Activated effector memory CD4-positive, alpha-beta T cell treated with Interleukin-2 at 50 U/mL for 16 hours (primary cell): ENCODE data around the gene CCDC121.
"Not testable (repeated sequence)": the region's sequence is repeated elsewhere in the genome, so short reads cannot be mapped to it uniquely, and the experiment has no call there.

Source experiments
- DNase-seq: peaks from one replicate; pipeline ENCODE4 v3.0.0-alpha.2; 2020

Gene CCDC121

DNA sequence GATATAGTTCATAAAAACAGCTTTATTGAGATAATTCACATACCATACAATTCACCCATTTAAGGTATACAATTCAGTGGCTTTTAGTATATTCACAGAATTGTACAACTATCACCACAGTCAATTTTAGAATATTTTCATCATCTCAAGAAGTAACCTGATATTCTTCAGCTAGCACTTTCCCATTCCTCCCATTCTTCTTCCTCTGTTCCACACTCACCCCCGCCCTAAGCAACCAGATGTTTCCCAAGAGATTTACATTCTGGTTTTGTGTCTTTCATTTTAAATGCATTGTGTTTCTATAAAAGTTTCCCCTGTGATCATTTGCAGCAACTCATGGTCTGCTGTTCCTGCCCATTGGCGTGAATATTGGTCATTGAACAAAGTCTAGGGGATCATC lies 5.5 kb upstream of the CCDC121 start:
- no peak for DNase-seq

DNA sequence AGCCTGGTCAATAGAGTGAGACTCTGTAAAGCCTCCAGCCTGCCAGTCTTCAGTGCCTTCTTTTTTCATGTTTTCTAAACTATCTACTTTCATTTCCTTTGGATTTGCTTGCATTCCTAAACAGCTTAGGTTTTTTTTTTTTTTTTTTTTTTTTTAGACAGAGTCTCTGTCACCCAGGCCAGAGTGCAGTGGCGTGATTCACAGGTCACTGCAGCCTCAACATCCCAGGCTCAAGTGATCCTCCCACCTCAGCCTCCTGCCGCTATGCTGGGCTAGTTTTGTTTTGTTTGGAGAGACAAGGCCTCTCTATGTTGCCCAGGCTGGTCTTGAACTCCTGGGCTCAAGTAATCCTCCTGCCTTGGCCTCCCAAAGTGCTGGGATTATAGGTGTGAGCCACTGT lies 1.4 kb upstream of the CCDC121 start:
- not testable (repeated sequence) for DNase-seq

DNA sequence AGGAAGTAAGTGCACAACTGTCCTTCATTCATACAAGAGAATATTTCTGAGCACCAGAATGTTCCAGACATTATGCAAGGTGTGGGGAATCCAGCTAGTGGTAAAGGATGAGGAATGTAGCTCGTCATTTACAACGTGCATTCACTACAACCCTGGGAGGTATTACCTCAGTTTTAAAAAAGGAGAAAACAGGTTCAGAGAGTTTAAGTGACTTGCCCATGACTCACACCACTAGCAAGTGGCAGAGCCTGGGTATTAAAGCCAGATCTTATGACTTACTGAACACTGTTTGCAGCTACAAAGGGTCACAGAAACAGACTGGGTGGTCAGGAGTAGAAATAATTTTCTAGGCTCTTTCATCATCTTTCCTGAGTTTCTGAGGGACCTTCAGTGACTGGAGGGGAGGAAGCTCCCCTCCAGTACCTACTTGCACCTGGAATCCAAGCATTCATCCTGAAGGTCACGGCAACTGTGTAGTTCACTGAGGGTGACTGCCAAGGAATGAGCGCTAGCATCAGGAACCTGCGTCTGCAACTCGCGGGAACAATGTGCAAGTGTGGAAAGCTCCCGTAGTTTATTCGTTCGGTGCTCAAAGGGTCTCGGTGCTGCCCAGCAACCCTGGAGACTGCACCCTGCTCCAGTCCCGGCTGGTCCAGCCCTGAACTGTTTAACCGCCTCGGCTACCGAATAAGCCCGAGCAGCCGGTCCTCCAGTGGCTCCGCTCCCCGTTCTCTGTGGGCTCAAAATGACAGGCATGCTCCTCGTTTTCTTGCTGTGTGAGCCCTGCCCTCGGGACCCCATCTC lies 647 bp downstream of the CCDC121 start:
- no peak for DNase-seq

DNA sequence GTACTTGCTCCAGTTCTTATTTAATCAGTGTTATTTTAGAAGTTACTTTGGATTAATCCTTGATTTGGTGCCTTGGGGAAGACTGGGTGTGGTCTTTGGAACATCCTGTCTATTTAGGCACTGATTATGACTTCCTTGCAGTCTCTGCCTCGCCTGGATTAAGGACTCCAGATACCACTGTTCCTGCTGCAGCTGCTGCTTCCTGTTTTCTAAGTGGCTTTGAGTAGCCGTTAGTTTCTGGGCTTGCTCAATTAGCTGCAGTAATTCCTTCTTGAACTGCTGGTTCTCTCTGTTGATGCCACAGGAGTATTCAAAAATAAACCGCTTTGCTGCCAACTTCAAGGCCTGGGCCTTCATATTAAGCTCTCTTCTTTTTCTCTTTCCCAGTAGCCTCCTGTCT lies 1.9 kb downstream of the CCDC121 start:
- DNase-seq, result not testable (repeated sequence)

DNA sequence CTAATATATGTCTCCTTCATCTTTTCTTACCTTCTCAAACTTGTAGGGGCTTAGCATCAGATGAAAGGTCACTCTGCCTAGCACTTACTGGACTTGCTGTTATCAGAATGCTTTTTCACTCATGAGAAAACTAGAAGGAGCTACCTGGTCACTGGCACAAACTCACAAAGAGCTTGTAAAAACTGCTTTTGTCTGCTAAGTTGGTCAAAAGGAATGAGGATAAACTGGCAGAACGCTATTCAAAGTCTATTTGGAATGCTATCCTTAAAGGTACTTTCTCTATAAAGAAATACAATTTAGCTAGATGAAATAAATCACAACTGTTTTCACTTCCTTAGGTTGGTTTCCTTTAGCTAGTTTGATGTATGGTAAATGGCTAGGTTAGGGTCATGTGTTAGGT lies 2.5 kb downstream of the CCDC121 start:
- DNase-seq, result not testable (repeated sequence)

DNA sequence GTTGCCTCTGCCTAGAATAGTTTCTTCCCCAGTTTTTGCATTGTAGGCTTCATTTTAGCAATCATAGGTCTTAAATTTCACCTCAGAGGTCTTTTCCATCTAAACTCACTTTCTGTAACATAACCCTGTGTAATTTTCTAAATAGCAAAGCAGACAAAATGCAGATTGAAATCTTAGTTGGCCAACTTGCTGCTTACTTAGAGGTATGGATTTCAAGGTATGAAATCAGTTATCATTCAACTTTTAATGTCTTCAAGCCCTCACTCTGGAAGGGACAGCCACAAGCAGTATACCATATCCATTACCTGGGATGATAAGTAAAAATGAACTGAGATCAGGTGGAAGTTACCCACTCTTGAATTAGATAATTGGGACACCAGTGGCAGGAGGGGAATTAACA lies 3.9 kb downstream of the CCDC121 start:
- no peak for DNase-seq

DNA sequence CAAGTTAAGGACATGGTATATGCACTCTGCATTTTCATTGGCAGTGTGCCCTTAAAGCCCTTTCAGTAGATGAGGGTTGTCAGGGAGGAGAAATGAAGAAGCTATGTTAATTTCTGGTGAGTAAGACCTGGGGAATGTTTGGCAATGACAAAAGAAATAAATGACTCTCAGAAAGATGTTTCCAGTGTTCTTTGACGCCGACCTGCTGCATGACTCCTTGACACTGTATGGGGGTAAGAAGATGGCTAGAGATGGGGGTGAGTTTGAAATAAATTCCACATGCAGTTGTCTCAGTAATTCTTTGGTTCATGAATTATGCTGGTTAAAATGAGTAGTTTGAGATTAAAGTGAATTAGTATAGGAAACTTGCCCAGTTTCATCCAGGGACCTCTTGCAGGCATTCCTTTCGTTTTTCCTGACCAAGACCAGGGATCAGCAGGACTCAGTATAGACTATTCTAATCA lies 5.9 kb downstream of the CCDC121 start:
- no peak for DNase-seq

DNA sequence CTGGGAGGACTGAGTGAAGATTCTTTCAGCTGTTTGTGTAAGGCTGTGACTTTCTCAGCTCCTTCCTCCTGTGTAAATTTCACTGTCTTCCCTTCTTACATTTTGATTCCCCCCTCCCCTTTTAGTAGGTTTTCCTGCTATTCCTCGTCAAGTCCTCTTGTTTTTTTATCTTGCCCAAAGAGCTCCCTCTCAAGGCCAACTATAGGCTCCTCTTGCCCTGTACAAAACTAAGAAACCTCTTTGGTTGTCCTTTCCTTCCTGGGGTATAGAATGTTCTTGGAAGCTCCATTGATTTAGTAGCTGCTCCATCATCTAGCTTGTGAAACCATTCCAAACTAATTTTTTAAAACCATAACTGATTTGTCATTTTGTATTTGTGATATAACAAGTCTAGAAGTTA lies 7.3 kb downstream of the CCDC121 start:
- DNase-seq, result no peak

DNA sequence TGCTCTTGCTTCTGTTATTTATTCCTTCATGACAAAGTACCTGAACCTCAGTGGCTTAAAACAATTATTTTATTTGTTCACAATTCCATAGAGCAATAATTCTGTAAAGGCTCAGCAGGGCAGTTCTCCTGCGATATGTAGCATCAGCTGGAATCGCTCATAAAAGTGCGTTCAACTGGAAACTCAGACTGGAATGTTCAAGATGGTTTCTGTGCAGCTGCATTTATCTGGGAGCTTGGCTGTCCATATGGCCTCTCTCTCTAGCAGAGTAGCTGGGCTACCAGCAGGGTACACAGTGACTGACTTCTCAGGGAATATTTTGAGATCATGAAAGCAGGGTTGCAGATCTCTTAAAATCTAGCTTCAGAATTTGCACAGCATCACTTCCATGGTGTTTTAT lies 13.5 kb downstream of the CCDC121 start:
- DNase-seq, result no peak

DNA sequence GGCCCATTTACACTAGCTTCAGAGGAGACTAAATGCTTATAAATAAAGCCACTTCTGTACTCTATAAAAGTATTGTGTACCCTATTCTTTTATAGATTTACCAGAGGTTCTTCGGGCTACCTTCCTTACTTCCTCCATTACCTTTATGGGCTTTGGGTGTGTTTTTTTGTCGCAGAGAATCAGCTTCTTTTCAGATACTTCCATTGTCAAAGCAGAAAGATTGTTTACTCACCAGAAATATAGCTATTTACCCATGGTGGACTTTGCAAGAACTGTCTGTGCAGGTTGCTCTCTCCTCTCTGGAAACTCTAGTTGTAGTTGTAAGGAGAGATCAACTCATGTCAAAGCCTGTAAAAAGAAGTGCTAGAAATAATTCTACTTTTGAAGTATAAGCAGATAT lies 14.8 kb downstream of the CCDC121 start:
- no peak for DNase-seq

DNA sequence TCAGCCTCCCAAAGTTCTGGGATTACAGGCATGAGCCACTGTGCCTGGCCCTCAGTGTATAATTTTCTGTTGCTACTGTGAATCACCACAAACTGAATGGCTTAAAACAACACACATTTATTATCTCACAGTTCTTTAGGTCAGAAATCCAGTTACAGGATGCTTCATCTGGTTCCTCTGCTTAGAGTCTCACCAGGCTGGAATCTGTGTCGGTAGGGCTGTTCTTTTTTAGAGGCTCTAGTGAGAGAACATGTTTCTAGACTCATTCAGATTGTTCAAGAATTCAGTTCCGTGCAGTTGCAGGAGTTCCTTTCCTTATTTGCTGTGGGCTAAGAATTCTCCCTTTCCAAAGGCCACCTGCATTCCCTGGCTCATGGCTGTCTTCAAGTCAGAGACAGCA lies 22.2 kb downstream of the CCDC121 start:
- no peak for DNase-seq

DNA sequence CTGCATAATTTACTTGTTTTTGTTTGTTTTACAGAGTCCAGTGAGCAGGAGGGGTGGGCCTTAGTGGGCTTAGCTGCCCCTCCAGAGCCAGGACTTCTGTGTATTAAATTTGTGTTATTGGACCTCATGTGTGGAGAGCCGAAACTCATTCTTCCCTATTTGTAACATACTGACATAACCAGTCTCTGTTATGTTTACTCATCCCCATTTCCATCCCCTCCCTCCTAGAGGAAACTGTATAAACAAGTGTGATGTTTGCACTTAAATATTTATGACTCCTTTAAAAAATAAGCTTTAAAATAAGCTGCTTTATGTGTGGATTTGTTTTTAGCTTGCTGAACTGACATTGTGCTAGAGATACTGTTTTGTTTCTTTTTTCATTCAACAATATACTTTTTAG lies 32.2 kb downstream of the CCDC121 start:
- DNase-seq, result no peak

DNA sequence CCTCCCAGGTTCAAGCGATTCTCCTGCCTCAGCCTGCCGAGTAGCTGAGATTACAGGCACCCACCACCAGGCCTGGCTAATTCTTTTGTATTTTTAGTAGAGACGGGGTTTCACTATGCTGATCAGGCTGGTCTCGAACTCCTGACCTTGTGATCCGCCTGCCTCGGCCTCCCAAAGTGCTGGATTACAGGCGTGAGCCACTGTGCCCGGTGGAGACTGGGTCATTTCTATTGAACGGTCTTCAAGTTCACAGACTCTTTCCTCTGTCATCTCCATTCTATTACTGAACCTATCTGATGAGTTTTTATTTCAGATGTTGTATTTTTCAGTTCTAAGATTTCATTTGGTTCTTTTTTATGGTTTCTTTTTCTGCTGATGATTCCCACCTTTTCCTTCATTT lies 33.4 kb downstream of the CCDC121 start:
- DNase-seq, result not testable (repeated sequence)

DNA sequence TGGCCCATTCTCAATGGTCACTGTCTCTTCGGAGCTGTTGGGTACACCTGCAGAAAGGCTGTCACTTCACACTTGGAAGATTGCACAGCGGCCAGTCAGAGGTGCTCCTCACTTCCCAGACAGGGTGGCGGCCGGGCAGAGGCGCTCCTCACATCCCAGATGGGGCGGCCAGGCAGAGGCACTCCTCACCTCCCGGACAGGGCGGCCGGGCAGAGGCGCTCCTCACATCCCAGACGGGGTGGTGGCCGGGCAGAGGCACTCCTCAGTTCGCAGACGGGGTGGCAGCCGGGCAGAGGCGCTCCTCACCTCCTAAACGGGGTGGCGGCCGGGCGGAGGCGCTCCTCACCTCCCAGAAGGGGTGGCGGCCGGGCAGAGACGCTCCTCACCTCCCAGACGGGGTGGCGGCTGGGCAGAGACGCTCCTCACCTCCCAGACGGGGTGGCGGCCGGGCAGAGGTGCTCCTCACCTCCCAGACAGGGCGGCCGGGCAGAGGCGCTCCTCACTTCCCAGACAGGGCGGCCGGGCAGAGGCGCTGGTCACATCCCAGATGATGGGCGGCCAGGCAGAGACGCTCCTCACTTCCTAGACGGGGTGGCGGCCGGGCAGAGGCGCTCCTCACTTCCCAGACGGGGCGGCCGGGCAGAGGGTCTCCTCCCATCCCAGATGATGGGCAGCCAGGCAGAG lies 34.6 kb downstream of the CCDC121 start:
- not testable (repeated sequence) for DNase-seq

DNA sequence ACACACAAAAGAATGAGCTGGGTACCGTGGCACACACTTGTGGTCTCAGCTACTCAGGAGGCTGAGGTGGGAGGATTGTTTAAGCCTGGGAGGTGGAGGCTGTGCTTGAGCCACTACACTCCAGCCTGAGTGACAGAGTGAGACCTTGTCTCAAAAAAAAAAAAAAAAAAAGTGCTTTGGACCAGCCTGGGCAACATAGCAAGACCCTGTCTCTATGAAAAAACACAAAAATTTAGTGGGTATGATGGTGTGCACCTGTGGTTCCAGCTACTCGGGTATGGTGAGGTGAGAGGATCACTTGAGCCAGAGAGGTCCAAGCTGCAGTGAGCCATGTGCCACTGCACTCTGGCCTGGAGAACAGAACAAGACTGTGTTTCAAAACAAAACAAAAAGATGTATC lies 35.6 kb downstream of the CCDC121 start:
- no peak for DNase-seq

DNA sequence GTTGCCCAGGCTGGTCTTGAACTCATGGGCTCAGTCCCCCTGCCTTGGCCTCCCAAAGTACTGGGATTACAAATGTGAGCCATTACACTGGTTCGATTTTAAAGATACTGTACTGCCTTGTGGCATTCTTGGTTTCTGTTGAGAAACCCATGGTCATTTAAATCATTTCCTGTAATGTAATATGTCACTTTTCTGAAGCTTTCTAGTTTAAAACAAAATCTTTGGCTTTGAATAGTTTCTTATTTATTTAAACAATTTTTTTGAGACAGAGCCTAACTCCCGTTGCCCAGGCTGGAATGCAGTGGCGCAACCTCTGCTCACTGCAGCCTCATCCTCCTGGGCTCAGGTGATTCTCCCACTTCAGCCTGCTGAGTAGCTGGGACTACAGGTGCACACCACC lies 37.1 kb downstream of the CCDC121 start:
- no peak for DNase-seq

DNA sequence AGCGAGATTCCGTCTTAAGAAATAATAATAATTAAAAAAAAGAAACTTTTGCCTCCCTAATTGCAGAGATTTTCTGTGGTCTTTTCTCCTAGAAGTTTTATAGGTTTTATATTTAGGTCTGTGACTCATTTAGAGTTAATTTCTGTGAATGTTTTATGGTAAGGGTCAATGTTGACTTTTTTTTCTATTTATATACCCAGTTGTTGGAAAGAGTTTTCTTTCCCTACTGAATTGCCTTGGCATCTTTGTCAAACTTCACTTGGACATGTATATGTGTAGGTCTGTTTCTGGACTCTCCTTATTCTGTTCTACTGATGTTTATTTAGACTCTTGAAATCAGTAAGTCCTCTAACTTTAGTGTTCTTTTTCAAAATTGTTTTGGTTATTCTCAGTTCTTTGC lies 40.5 kb downstream of the CCDC121 start:
- no peak for DNase-seq

DNA sequence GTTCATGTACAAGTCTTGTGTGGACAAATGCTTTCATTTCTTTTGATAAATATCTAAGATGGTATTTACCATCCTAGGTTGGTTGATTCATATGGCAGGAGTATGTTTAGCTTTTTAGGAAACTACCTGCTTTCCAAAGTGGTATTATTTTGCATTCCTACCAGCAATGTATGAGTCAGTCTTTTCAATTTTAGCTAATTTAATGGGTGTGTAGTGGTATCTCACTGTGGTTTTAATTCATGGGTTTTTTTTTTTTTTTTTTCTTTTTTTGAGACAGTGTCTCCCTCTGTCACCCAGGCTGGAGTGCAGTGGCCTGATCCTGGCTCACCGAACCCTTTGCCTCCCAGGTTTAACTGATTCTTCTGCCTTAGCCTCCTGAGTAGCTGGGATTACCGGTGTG lies 41.8 kb downstream of the CCDC121 start:
- DNase-seq, result no peak

DNA sequence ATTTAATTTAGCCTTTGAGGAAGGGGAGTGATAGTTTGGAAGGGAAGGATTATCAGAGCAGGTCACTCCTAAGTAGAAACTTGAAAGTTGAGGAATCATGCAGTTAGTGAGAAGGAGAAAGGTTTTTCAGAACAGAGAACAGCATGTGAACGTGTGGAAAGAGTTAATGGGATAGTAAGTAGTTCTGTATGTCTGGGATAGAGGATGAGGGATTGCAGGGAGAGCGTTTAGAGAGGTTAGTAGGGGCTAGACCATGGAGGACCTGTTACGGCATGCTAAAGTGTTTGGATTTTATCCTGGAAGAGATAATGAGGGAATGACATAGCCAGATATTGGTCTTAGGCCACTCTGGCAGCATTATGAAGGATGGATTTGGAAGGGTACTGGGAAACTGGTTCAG lies 44.2 kb downstream of the CCDC121 start:
- DNase-seq, result no peak

DNA sequence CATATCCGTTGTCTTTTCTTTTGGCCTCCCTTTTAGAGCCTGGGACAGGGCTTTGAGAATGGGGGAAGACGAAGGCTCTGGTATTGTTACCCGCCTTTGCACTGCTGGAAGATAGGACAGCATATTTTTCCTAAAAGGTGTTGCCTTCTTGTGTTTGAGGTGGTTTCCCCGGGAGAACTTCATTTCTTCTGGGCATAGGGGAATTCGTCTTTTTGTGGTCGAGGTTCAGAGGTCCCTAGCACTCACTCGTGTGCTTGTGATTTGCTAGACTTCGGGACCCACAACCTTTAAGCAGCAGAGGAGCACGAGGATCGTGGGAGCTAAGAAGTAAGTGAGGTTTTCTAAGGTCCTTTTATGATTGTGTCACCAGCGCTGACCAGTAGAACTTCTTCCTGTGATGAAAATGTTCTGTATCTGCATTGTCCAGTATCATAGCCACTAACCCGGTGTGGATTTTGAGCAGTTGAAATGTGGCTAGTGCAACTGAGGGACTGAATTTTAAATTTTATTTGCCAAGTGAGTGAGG lies 45.4 kb downstream of the CCDC121 start:
- peak; percentile 0 for DNase-seq

DNA sequence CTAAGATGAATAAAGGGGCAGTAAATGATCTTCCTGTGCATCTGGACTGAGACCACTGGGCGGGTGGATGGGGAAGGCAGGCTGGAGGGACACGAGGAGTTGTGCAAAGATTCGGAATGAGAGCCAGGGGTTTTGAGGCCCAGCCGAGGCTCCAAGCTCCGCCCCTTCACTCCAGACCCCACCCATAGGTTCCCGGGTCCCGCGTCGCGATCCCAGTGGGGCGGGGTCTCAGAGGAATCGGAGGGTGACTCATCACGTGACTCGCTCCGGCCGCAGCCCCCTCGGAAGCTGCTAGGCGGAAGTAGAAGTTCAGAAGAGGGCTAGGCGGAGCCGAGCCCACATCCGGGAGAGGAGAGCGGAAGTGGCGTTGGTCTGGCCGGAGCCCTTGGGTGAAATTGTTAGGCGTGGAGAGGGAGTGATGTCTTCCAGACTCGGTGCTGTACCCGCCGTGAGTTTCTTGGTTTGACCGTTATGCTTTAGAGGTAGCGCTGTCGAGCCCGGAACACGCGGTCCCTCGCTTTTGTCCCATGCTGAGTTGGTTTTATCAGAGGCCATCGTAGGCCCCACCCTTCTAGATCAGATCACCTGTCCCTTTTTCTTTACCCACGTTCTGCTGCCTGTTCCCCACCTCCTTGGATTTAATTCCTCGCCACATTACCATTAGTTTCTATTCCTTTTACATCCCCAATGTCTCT lies 46.0 kb downstream of the CCDC121 start, which contains the start of gene ZNF512:
TSS of gene ZNF512 (plus strand) at position 348 of the 695 bp plus-strand sequence. CDS start at position 419, 71 bp downstream.
- peak; percentile 70 for DNase-seq

DNA sequence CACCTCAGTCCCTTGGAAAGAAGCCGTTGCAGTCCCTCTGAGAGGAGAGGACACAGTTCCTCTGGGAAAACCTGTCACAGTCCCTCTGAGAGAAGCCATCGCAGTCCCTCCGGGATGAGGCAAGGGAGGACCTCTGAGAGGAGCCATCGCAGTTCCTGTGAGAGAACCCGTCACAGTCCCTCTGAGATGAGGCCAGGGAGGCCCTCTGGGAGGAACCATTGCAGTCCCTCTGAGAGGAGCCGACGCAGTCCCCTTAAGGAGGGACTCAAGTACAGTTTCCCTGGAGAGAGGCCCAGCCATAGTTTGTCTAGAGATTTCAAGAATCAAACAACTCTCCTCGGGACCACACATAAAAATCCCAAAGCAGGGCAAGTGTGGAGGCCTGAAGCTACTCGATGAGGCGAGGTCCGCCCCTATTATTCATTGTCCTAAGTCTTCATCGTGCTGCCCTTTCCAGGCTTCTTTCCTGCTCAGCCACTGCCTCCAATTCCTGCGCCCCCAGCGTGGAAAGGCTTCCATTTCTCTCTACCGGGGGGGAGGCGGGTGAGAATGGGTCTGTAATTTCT lies 46.6 kb downstream of the CCDC121 start:
- peak; percentile 1 for DNase-seq
